Upper lobe of left lung (tissue), 6 donors: ENCODE measurements around the gene BBS9. TPM values are rescaled to one million over a fixed set of nuclear protein-coding genes. Genes with fewer than 3 reads are reported as not detected.

Experiments used
- ATAC-seq, 2 donors: fragments of 200-7000 bp; cut with Tn5 transposase; one replicate each; pipeline ENCODE4 v1.9.1; 2022; ENCODE audit warnings: mild to moderate bottlenecking in 2 of 2, moderate library complexity in 2 of 2; ENCODE audit not compliant: low FRiP score in 2 of 2
- DNase-seq, 2 donors: peaks; one replicate each; pipeline ENCODE4 v3.0.0-alpha.2; 2019 to 2020
- H3K27ac ChIP-seq, 4 donors: fragments of 200-600 bp; sonication (generic); one replicate each; pipeline ENCODE4 v1.5.1; 2016 to 2019
- H3K27me3 ChIP-seq, 4 donors: fragments of 200-600 bp; sonication (generic); one replicate each; pipeline ENCODE4 v1.5.1; 2017 to 2019
- H3K36me3 ChIP-seq, 4 donors: fragments of 200-600 bp; sonication (generic); one replicate each; pipeline ENCODE4 v1.5.1; 2016 to 2019
- H3K4me1 ChIP-seq, 4 donors: fragments of 200-600 bp; sonication (generic); one replicate each; pipeline ENCODE4 v1.5.1; 2018 to 2019
- H3K4me3 ChIP-seq, 4 donors: fragments of 200-600 bp; sonication (generic); one replicate each; pipeline ENCODE4 v1.5.1; 2017 to 2019; ENCODE audit warnings: mild to moderate bottlenecking in 2 of 4, moderate library complexity in 1 of 4
- H3K9me3 ChIP-seq, 4 donors: fragments of 200-600 bp; sonication (generic); one replicate each; pipeline ENCODE4 v1.5.1; 2018 to 2019
- CTCF ChIP-seq, 6 experiments: fragments of 450-650 bp in 4 of 6; fragments of 200-600 bp in 2 of 6; sonication (generic) in 2 of 6; IDR thresholded peaks; one replicate each; pipeline ENCODE4 v1.5.1; 2016 to 2019; ENCODE audit warnings: antibody characterized with exemption in 6 of 6
- EP300 ChIP-seq, 4 donors: sonication (generic); formaldehyde crosslinking; IDR thresholded peaks; one replicate each; pipeline ENCODE4 v1.5.1; 2017; ENCODE audit warnings: antibody characterized with exemption in 4 of 4, control low read depth in 2 of 4
- POLR2A ChIP-seq, 4 donors: fragments of 450-650 bp; IDR thresholded peaks; one replicate each; pipeline ENCODE4 v1.5.1; 2016 to 2017; ENCODE audit warnings: antibody characterized with exemption in 4 of 4, mild to moderate bottlenecking in 2 of 4
- POLR2AphosphoS5 ChIP-seq, 2 donors: sonication (generic); formaldehyde crosslinking; IDR thresholded peaks; one replicate each; pipeline ENCODE4 v1.5.1; 2017; ENCODE audit warnings: antibody characterized with exemption in 2 of 2
- WGBS, 2 donors: methylation state at CpG; one replicate each; pipeline ENCODE4 v1.1.5; 2017 to 2018; 5-methylcytosine and 5-hydroxymethylcytosine counted together
- total RNA-seq, 6 donors: library from RNA; depleted of rRNA in 4 of 6; stranded (reverse); fragments of >200 nt in 4 of 6; gene quantifications; one replicate each; pipeline versions ENCODE4 v1.1.0 to v1.2.1, GENCODE V29; 2016 to 2021
- donor health status: DM: no; HTN: no; CAD: no; lungs with moderate emphysema.
- donor health status: DM: no; HTN: yes; CAD: no; lungs with severe emphysema.

The BBS9 gene
- total RNA-seq, 6 donors from 2014 or later, result 14.5 to 72.3 (median 20.6) TPM

- peaks cover 0 to 6% (median 0%) of the 10 kb centered on the region in 4 donors for H3K4me1 ChIP-seq
- 91 to 95% methylated on average over 2 of the region's 2 CpGs for WGBS, 2 donors
- TF ChIP-seq POLR2A (IDR thresholded peaks at IDR 0.05), result no peak
- TF ChIP-seq POLR2AphosphoS5 (IDR thresholded peaks at IDR 0.05), result no peak
- no peak for TF ChIP-seq EP300 (IDR thresholded peaks at IDR 0.05)
- TF ChIP-seq CTCF (IDR thresholded peaks at IDR 0.05), result no peak
- ATAC-seq (no peak), DNase-seq (no peak)
- no peaks in the 10 kb centered on the region for H3K27me3 ChIP-seq
- no peak overlapping the region for H3K4me3 ChIP-seq
- H3K27ac ChIP-seq, result no peak overlapping the region
- no peaks in the 10 kb centered on the region for H3K36me3 ChIP-seq
- H3K9me3 ChIP-seq, result no peaks in the 10 kb centered on the region
These were observed 302.2 kb downstream of the BBS9 start for GRCh38 chr7:33431543-33431942.

DNA sequence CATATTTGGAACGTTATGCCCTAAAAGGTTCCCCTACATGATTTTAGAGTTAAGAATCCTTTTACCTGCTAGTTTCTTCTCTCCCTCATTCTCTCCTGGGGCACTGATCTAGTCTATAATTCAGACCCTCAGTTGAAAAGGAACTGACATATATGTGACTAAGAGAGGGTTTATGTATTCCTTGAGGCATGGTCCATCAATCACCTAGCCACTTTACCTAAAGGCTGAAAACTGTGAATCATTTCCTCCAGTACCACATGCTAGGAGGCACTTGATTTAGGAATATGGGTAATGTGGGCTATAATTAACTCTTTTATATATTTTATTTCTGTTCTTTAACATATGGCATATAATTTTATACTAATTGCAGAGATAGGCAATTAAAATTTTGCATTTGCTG, 303.5 kb downstream of the BBS9 start:
- no peaks in the 10 kb centered on the region for H3K36me3 ChIP-seq
- no peaks in the 10 kb centered on the region for H3K9me3 ChIP-seq
- WGBS, 2 donors, result 88 to 91% methylated on average over 1 of the region's 1 CpG
- ATAC-seq (no peak), DNase-seq (no peak)
- H3K27me3 ChIP-seq, result no peaks in the 10 kb centered on the region
- H3K4me3 ChIP-seq, result no peak overlapping the region
- TF ChIP-seq CTCF (IDR thresholded peaks at IDR 0.05) (no peak), POLR2A (IDR thresholded peaks at IDR 0.05) (no peak), EP300 (IDR thresholded peaks at IDR 0.05) (no peak), POLR2AphosphoS5 (IDR thresholded peaks at IDR 0.05) (no peak)
- no peak overlapping the region for H3K27ac ChIP-seq
- no peaks in the 10 kb centered on the region for H3K4me1 ChIP-seq

DNA sequence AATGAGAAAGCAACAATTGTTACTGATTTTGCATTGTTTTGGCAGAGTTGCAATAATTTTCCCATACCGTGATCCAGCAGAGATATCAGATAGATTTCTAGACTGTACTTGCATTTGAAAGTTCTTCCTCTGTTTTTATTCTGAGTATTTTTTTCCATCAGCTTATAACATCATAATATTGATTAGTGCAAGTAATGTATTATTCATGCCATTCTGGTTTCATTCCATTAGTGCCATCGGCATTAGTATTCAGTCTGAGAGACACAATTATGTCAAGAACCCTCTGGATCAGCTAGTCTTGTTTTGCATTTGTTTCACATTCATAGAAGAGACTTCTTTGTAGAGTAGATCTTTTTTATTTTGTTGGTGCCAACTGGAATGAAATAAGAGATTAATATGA, 304.0 kb downstream of the BBS9 start:
- no peak for ATAC-seq
- no peak for DNase-seq
- WGBS, 2 donors, result 95 to 99% methylated on average over 2 of the region's 2 CpGs

GRCh38 chr7:33444511-33444910, 315.1 kb downstream of the BBS9 start:
- DNase-seq (no peak), ATAC-seq (peak in 1 of 2 donors; percentile 39)
- no peak for TF ChIP-seq POLR2AphosphoS5 (IDR thresholded peaks at IDR 0.05)
- TF ChIP-seq CTCF (IDR thresholded peaks at IDR 0.05), result no peak
- no peak for TF ChIP-seq EP300 (IDR thresholded peaks at IDR 0.05)
- no peak for TF ChIP-seq POLR2A (IDR thresholded peaks at IDR 0.05)
- Histone ChIP-seq H3K4me3 (no peak overlapping the region), H3K36me3 (no peaks in the 10 kb centered on the region), H3K9me3 (no peaks in the 10 kb centered on the region), H3K4me1 (peaks cover 0 to 5% (median 0%) of the 10 kb centered on the region in 4 donors), H3K27me3 (no peaks in the 10 kb centered on the region), H3K27ac (no peak overlapping the region)
- 57 to 70% methylated on average over 4 of the region's 4 CpGs for WGBS, 2 donors

More for the DNA sequence above, 304.0 kb downstream of the BBS9 start:
- TF ChIP-seq CTCF (IDR thresholded peaks at IDR 0.05) (no peak), POLR2AphosphoS5 (IDR thresholded peaks at IDR 0.05) (no peak), POLR2A (IDR thresholded peaks at IDR 0.05) (no peak), EP300 (IDR thresholded peaks at IDR 0.05) (no peak)
- H3K4me3 ChIP-seq, result no peak overlapping the region
- H3K27me3 ChIP-seq, result no peaks in the 10 kb centered on the region
- no peaks in the 10 kb centered on the region for H3K9me3 ChIP-seq
- H3K27ac ChIP-seq, result no peak overlapping the region
- no peaks in the 10 kb centered on the region for H3K36me3 ChIP-seq
- no peaks in the 10 kb centered on the region for H3K4me1 ChIP-seq

DNA sequence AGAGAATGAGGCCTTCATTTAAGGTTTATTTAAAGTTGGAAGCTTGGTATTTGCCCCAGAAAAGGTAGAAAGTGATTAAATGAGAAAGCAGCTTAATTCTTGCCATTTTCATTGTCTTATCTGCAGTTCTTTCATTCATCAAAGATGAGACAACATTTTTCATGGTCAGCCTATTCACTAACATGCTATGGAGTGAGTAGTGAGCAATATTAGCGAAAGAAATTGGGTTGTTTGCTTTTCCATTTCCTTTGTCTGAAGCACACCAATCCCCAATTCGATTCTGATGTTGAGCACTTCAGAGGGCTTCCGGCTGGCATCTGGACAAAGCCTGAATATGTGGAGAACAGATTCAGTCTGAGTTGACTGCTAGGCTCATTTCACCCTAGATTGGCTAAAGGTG, 317.2 kb downstream of the BBS9 start:
- Histone ChIP-seq H3K36me3 (no peaks in the 10 kb centered on the region), H3K4me3 (no peak overlapping the region), H3K4me1 (peaks cover 0 to 5% (median 0%) of the 10 kb centered on the region in 4 donors), H3K27ac (no peak overlapping the region), H3K27me3 (no peaks in the 10 kb centered on the region), H3K9me3 (no peaks in the 10 kb centered on the region)
- DNase-seq, result no peak
- ATAC-seq, result no peak
- 76% methylated on average over 3 of the region's 3 CpGs for WGBS, 2 donors
- TF ChIP-seq CTCF (IDR thresholded peaks at IDR 0.05) (no peak), EP300 (IDR thresholded peaks at IDR 0.05) (no peak), POLR2AphosphoS5 (IDR thresholded peaks at IDR 0.05) (no peak), POLR2A (IDR thresholded peaks at IDR 0.05) (no peak)
